H1 (cell line): ENCODE measurements around the gene DCAF4. TPM values are rescaled to one million over a fixed set of nuclear protein-coding genes. Genes with fewer than 3 reads are reported as not detected.

Experiments
- CTCF ChIA-PET: fragments of 300-600 bp; sonication (Branson Sonifier 250); formaldehyde crosslinking; loops from one replicate; lab custom pipeline; 2021; ENCODE audit not compliant: partially characterized antibody; lab: Charles Lee
- POLR2A ChIA-PET: fragments of 300-600 bp; sonication (Branson Sonifier 250); formaldehyde crosslinking; loops from one replicate; lab custom pipeline; 2021; ENCODE audit warnings: inconsistent platforms; ENCODE audit not compliant: partially characterized antibody; lab: Charles Lee
- DNase-seq, 2 experiments: peaks; one replicate each; pipeline versions ENCODE4 v3.0.0 to v3.0.0-alpha.2; 2010 to 2022; ENCODE audit warnings: low spot score in 2 of 2, low read depth in 1 of 2, mixed read lengths in 1 of 2
- FAIRE-seq: peaks from 2 replicates; lab custom pipeline; 2011; peaks lifted over from hg19 to GRCh38; lab: Jason Lieb, UNC
- H2AFZ ChIP-seq: 2 replicates; pipeline ENCODE4 v1.8.1; 2012; ENCODE audit warnings: low read length, inconsistent platforms
- H2AK5ac ChIP-seq: 2 replicates; pipeline ENCODE4 v1.6.1; 2013; ENCODE audit warnings: low read depth, low read length
- H2BK120ac ChIP-seq: replicated peaks from 2 replicates; pipeline ENCODE3; 2013; ENCODE audit warnings: low read depth, low read length, inconsistent platforms
- H2BK12ac ChIP-seq: 2 replicates; pipeline ENCODE4 v1.6.1; 2013; ENCODE audit warnings: low read depth, low read length
- H2BK15ac ChIP-seq: 2 replicates; pipeline ENCODE4 v1.6.1; 2013; ENCODE audit warnings: low read length
- H2BK20ac ChIP-seq: 2 replicates; pipeline ENCODE4 v1.6.1; 2013; ENCODE audit warnings: low read length
- H2BK5ac ChIP-seq: 2 replicates; pipeline ENCODE4 v1.6.1; 2013; ENCODE audit warnings: low read depth, low read length
- H3K14ac ChIP-seq: 2 replicates; pipeline ENCODE4 v1.6.1; 2013; ENCODE audit warnings: inconsistent platforms; ENCODE audit not compliant: insufficient read length
- H3K18ac ChIP-seq: 2 replicates; pipeline ENCODE4 v1.6.1; 2013; ENCODE audit warnings: low read length; ENCODE audit errors: extremely low read depth
- H3K23ac ChIP-seq: 2 replicates; pipeline ENCODE4 v1.6.1; 2013; ENCODE audit warnings: inconsistent platforms; ENCODE audit not compliant: insufficient read length
- H3K23me2 ChIP-seq: 2 replicates; pipeline ENCODE4 v1.6.1; 2013; ENCODE audit warnings: low read depth, low read length
- H3K27ac ChIP-seq: 2 replicates; pipeline ENCODE4 v1.6.1; 2011; ENCODE audit warnings: low read depth, low read length, inconsistent platforms
- H3K27me3 ChIP-seq, 4 experiments: replicated peaks in 1 of 4; 1 replicate in 1 of 4; 2 replicates in 3 of 4; pipeline versions ENCODE4 v1.6.1 to v1.8.1; 2011 to 2013; ENCODE audit warnings: low read length in 3 of 4, mild to moderate bottlenecking in 3 of 4, inconsistent platforms in 2 of 4, mixed read lengths in 2 of 4, moderate library complexity in 1 of 4; ENCODE audit not compliant: control insufficient read depth in 3 of 4, insufficient read depth in 3 of 4; ENCODE audit errors: extremely low read depth in 1 of 4
- H3K36me3 ChIP-seq, 4 experiments: 2 replicates each; pipeline versions ENCODE4 v1.6.1 to v1.8.1; 2011 to 2013; ENCODE audit warnings: mild to moderate bottlenecking in 4 of 4, low read length in 3 of 4, moderate library complexity in 2 of 4, control low read depth in 1 of 4, inconsistent platforms in 1 of 4; ENCODE audit not compliant: insufficient read depth in 4 of 4, control insufficient read depth in 2 of 4
- H3K4ac ChIP-seq: replicated peaks from 2 replicates; pipeline ENCODE3; 2013; ENCODE audit warnings: low read length, low read depth, mixed read lengths, inconsistent platforms; ENCODE audit not compliant: insufficient read length
- H3K4me1 ChIP-seq, 4 experiments: replicated peaks in 1 of 4; 1 replicate in 1 of 4; 2 replicates in 3 of 4; pipeline versions ENCODE4 v1.6.1 to v1.8.1; 2011 to 2013; ENCODE audit warnings: low read length in 3 of 4, inconsistent platforms in 2 of 4, mixed read lengths in 1 of 4; ENCODE audit not compliant: insufficient read depth in 4 of 4, control insufficient read depth in 3 of 4
- H3K4me2 ChIP-seq, 2 experiments: 2 replicates each; pipeline versions ENCODE4 v1.6.1 to v1.8.1; 2011 to 2013; ENCODE audit warnings: low read depth in 2 of 2, low read length in 2 of 2, control low read depth in 1 of 2, inconsistent platforms in 1 of 2, mild to moderate bottlenecking in 1 of 2; ENCODE audit not compliant: insufficient read depth in 1 of 2
- H3K4me3 ChIP-seq, 4 experiments: fragments of 200-600, 300-600 bp in 1 of 4; sonication (generic), shearing (Covaris generic), sonication (Bioruptor Twin) in 1 of 4; 2 replicates each; pipeline versions ENCODE4 v1.5.1 to v1.8.1; 2011 to 2016; ENCODE audit warnings: low read length in 4 of 4, low read depth in 3 of 4, control low read depth in 2 of 4, inconsistent platforms in 2 of 4, mild to moderate bottlenecking in 2 of 4, mixed read lengths in 1 of 4, moderate library complexity in 1 of 4; ENCODE audit not compliant: insufficient read depth in 2 of 4; ENCODE audit errors: extremely low read depth in 1 of 4
- H3K56ac ChIP-seq: replicated peaks from 2 replicates; pipeline ENCODE3; 2013; ENCODE audit warnings: low read depth, mild to moderate bottlenecking, mixed read lengths, low read length, inconsistent platforms; ENCODE audit not compliant: insufficient read length
- H3K79me1 ChIP-seq: 2 replicates; pipeline ENCODE4 v1.6.1; 2013; ENCODE audit warnings: low read depth, low read length, control low read depth
- H3K79me2 ChIP-seq, 2 experiments: 2 replicates each; pipeline versions ENCODE4 v1.6.1 to v1.8.1; 2012 to 2013; ENCODE audit warnings: low read length in 2 of 2, mild to moderate bottlenecking in 2 of 2, inconsistent platforms in 1 of 2; ENCODE audit not compliant: insufficient read depth in 2 of 2, control insufficient read depth in 1 of 2
- H3K9ac ChIP-seq, 4 experiments: replicated peaks in 1 of 4; 1 replicate in 1 of 4; 2 replicates in 3 of 4; pipeline versions ENCODE4 v1.6.1 to v1.8.1; 2011 to 2013; ENCODE audit warnings: low read depth in 3 of 4, low read length in 3 of 4, control low read depth in 2 of 4, mild to moderate bottlenecking in 2 of 4, moderate library complexity in 2 of 4, inconsistent platforms in 1 of 4; ENCODE audit errors: extremely low read depth in 1 of 4
- H3K9me3 ChIP-seq, 2 experiments: 2 replicates each; pipeline versions ENCODE4 v1.6.1 to v1.8.1; 2012 to 2013; ENCODE audit warnings: mild to moderate bottlenecking in 2 of 2, moderate library complexity in 2 of 2, control low read depth in 1 of 2, inconsistent platforms in 1 of 2, low read depth in 1 of 2, low read length in 1 of 2, mixed read lengths in 1 of 2; ENCODE audit not compliant: insufficient read depth in 2 of 2
- H4K20me1 ChIP-seq, 2 experiments: replicated peaks in 1 of 2; 2 replicates each; pipeline versions ENCODE3 to v1.8.1; 2011 to 2013; ENCODE audit warnings: inconsistent platforms in 2 of 2, low read length in 2 of 2, mild to moderate bottlenecking in 1 of 2; ENCODE audit not compliant: insufficient read depth in 2 of 2, control insufficient read depth in 1 of 2
- H4K5ac ChIP-seq: 2 replicates; pipeline ENCODE4 v1.6.1; 2013; ENCODE audit warnings: low read length, low read depth, mixed read lengths, inconsistent platforms; ENCODE audit not compliant: insufficient read length
- H4K8ac ChIP-seq: 2 replicates; pipeline ENCODE4 v1.8.0; 2013; ENCODE audit warnings: mild to moderate bottlenecking, moderate library complexity, low read length, inconsistent platforms; ENCODE audit not compliant: insufficient read depth; ENCODE audit errors: extremely low read depth
- H4K91ac ChIP-seq: replicated peaks from 2 replicates; pipeline ENCODE3; 2013; ENCODE audit warnings: low read length, mixed read lengths, inconsistent platforms; ENCODE audit not compliant: insufficient read length
- ASH2L ChIP-seq: fragments of 200-600, 300-600 bp; sonication (generic); IDR thresholded peaks from one replicate; pipeline ENCODE4 v1.7.1; 2017; ENCODE audit warnings: low read length
- RAD21 ChIP-seq, 2 experiments: IDR thresholded peaks in 1 of 2; conservative IDR thresholded peaks in 1 of 2; 2 replicates each; pipeline ENCODE4 v1.6.1; 2011; ENCODE audit warnings: low read depth in 2 of 2, low read length in 2 of 2, improper control_type of control experiment in 1 of 2, inconsistent platforms in 1 of 2, mild to moderate bottlenecking in 1 of 2, moderate library complexity in 1 of 2
- WGBS, 2 experiments: shearing (Covaris generic) in 1 of 2; methylation state at CpG; one replicate each; pipeline versions ENCODE4 v1.1.6 to v1.1.7; 2013 to 2015; ENCODE audit warnings: low lambda C conversion rate in 2 of 2, mixed read lengths in 2 of 2, inconsistent platforms in 1 of 2, low coverage in 1 of 2, missing lambda C conversion rate in 1 of 2; ENCODE audit not compliant: insufficient replicate concordance in 2 of 2, insufficient coverage in 1 of 2, insufficient read length in 1 of 2; ENCODE audit errors: extremely low coverage in 1 of 2, missing lambda C conversion rate in 1 of 2; 5-methylcytosine and 5-hydroxymethylcytosine counted together
- polyA plus RNA-seq, 7 experiments: library from polyadenylated mRNA; depleted of rRNA in 3 of 7; stranded (reverse) in 5 of 7; unstranded in 2 of 7; fragments of >200 nt in 5 of 7; fragments of 200-250 nt in 2 of 7; gene quantifications; 1 replicate in 5 of 7; 2 replicates in 1 of 7; 4 replicates in 1 of 7; pipeline versions ENCODE4 v1.2.1 to v1.2.3, GENCODE V29; 2011 to 2013; ENCODE audit warnings: missing spikeins in 2 of 7, mixed read lengths in 2 of 7
- total RNA-seq: library from RNA; stranded (reverse); fragmentation: NEBNext Ultra II Directional; extraction: Animal tissue kit (Norgen Biotek cat#: 25700); gene quantifications from 2 replicates; pipeline ENCODE4 v1.2.1, GENCODE V29; 2021
- TF ChIP-seq, protein P1 (sequence below), 3 experiments: IDR thresholded peaks; 1 replicate in 2 of 3; 2 replicates in 1 of 3; pipeline versions ENCODE4 v1.5.1 to v1.6.1; 2011; ENCODE audit warnings: low read length in 3 of 3, mild to moderate bottlenecking in 3 of 3, inconsistent platforms in 2 of 3, low read depth in 1 of 3, moderate library complexity in 1 of 3; ENCODE audit not compliant: insufficient read depth in 1 of 3; ENCODE audit errors: control extremely low read depth in 1 of 3

Gene DCAF4
- total and polyA plus RNA-seq, 2 of the 8 experiments (the other 6 are each of a cell fraction or from before 2014, with no cell fraction given) = 17.0 to 21.1 TPM

DNA sequence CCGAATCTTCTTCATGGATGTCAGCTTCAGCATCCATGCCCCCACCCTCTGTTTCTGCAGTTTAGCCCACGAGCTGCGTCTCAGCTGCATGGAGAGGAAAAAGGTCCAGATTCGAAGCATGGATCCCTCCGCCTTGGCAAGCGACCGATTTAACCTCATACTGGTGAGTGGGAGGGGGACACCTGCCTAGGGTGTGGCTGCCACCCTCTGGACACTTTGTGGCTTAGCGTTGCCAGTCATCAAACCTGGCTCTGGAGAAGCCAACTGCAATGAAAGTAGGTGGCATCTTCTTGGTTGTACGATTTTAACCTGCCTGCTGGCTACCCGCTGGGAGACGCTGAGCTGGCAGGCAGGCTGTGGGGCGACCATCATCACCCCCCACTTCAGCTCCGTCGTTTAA lies 16.7 kb downstream of the DCAF4 start:
- Histone ChIP-seq H2BK120ac (no peak overlapping the region), H2BK12ac (no peak overlapping the region), H3K14ac (no peak overlapping the region), H3K4ac (no peak overlapping the region), H3K9me3 (0 out of 4 replicates have a peak, but pooled peaks cover 0 to under 1% of the 10 kb centered on the region in 2 experiments), H4K8ac (no peak overlapping the region), H3K4me3 (no peak overlapping the region), H3K23ac (no peak overlapping the region), H2AFZ (no peak overlapping the region), H3K27ac (no peak overlapping the region), H3K18ac (no peak overlapping the region), H4K91ac (no peak overlapping the region), H4K5ac (no peak overlapping the region), H3K79me1 (no peaks in the 10 kb centered on the region), H3K79me2 (no peaks in the 10 kb centered on the region), H3K36me3 (peaks cover 3 to 22% (median 13%) of the 10 kb centered on the region in 4 experiments; a peak in 7 of 8 replicates), H2AK5ac (no peak overlapping the region), H2BK15ac (no peak overlapping the region), H2BK20ac (no peak overlapping the region), H3K4me2 (no peak overlapping the region), H3K9ac (no peak overlapping the region), H2BK5ac (no peak overlapping the region), H3K4me1 (no peaks in the 10 kb centered on the region), H3K27me3 (no peaks in the 10 kb centered on the region), H4K20me1 (peaks cover 0 to 3% of the 10 kb centered on the region in 2 experiments), H3K23me2 (no peaks in the 10 kb centered on the region), H3K56ac (no peak overlapping the region)
- DNase-seq (no peak), FAIRE-seq (no peak)
- CTCF ChIA-PET = interaction anchor here (0.9 to 2.3 kb wide), 6 partner anchors 8 to 429 kb away, joined by 3 to 16 read pairs (median 3); no protein-coding TSS in a partner anchor
- 93% methylated on average over 14 of the region's 14 CpGs; no CpG with 5 or more reads in 1 of the 2 experiments for WGBS, 2 experiments
- POLR2A ChIA-PET = no interaction called here
- peak; percentile 65 to 72 for TF ChIP-seq RAD21 (IDR thresholded peaks at IDR 0.05 in 1 of 2, conservative IDR thresholded peaks at IDR 0.05 in 1 of 2; ENCODE audit: low read depth in 2 of 2, low read length in 2 of 2)
- TF ChIP-seq ASH2L = no peak
- TF ChIP-seq, protein P1, sequence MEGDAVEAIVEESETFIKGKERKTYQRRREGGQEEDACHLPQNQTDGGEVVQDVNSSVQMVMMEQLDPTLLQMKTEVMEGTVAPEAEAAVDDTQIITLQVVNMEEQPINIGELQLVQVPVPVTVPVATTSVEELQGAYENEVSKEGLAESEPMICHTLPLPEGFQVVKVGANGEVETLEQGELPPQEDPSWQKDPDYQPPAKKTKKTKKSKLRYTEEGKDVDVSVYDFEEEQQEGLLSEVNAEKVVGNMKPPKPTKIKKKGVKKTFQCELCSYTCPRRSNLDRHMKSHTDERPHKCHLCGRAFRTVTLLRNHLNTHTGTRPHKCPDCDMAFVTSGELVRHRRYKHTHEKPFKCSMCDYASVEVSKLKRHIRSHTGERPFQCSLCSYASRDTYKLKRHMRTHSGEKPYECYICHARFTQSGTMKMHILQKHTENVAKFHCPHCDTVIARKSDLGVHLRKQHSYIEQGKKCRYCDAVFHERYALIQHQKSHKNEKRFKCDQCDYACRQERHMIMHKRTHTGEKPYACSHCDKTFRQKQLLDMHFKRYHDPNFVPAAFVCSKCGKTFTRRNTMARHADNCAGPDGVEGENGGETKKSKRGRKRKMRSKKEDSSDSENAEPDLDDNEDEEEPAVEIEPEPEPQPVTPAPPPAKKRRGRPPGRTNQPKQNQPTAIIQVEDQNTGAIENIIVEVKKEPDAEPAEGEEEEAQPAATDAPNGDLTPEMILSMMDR (IDR thresholded peaks at IDR 0.05; ENCODE audit: control extremely low read depth in 1 of 3, insufficient read depth in 1 of 3, low read depth in 1 of 3, low read length in 3 of 3) = peak; percentile 28 to 54 (median 45); a peak in 3 of 4 replicates
